NCI-H1105 treated with DMSO at 0.1 percent for 48 hours (cell line): ENCODE results near the gene CITED2.

Experiments
- DNase-seq: peaks from one replicate; lab custom pipeline; 2025; lab: John Stamatoyannopoulos, UW

Gene CITED2

DNA sequence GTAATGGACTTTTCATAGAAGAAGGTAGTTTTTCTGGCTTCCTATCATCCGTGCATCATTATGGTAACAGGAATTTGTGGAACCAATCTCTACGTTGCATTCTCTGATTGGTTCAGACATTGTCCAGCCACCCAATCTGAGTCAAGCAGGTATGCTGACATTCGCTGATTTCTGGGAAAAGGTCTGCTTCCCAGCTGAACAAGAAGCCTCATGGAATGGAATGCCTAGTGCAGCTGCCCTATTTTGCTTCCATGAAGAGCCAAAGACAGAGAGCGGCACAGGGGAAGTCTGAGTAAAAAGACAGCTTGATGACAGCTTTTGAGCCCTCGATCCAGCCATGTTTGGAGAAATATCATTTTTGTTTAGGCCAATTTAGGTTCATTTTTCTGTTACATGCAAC lies 44.1 kb downstream of the CITED2 start:
- DNase-seq = no peak

GRCh38 chr6:139329224-139329623 lies 45.2 kb downstream of the CITED2 start:
- no peak for DNase-seq

- DNase-seq = no peak
Measured at GRCh38 chr6:139327038-139327437, 47.4 kb downstream of the CITED2 start.

DNA sequence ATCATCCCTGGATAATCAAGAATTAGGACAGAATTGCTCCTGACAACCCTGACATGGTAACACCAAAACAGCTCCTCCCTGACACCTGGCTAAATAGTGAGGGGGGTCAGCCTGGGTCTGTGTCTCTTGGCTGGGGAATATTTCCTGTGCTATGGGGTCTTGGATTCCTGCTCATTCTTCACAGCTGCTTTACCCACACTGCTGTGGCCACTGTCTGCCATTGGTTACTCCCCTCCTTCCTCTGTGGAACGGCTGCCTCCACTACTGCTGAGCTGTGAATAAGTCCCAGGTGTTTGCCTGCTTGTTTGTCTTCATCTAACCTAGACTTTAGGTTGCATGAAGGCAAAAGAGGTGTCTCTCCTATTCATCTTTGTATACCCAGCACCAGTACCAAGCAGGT lies 48.8 kb downstream of the CITED2 start:
- no peak for DNase-seq

DNA sequence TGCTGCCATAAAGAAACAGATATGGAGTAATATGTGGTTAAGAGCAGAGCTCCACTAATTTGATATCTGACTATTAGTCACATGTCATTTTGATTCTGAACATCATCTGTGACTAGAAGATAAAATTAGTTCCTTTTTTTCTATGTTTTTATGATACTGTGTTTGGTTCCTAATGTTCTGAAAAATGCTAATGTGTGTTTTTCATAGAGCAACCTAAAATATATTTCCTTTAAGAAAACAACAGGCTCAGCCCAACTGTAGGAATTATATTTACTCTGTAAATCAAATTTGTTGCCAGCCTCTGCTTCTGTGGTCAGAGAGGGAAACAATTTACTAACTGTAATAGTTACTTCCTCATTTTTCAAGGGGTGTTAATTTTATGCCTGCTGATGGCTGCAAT lies 49.3 kb downstream of the CITED2 start:
- DNase-seq = no peak

- DNase-seq = no peak
Measured at GRCh38 chr6:139324301-139324555, 50.2 kb downstream of the CITED2 start.

- no peak for DNase-seq
Measured at GRCh38 chr6:139323511-139324300, 50.7 kb downstream of the CITED2 start.
